T-helper 2 cell treated with Interferon-gamma antibody and Interleukin-4, amounts not matched to agents 5 μg/mL and 100 μg/mL, for 36 hours (primary cell): ENCODE measurements around the gene GNMT.
A peak's percentile ranks its signal among the peaks of the same experiment; 100 is the strongest.
"Not testable (repeated sequence)": the region's sequence is repeated elsewhere in the genome, so short reads cannot be mapped to it uniquely, and the experiment has no call there.

ENCODE experiments used
- DNase-seq: peaks from one replicate; pipeline ENCODE4 v3.0.0; 2021; ENCODE audit warnings: low spot score
- H3K27ac Mint-ChIP-seq: one replicate; pipeline ENCODE4 v1.8.0; 2021; ENCODE audit warnings: mild to moderate bottlenecking, mixed read lengths
- H3K27me3 Mint-ChIP-seq: one replicate; pipeline ENCODE4 v1.8.0; 2021; ENCODE audit warnings: low read depth, mixed read lengths
- H3K36me3 Mint-ChIP-seq: one replicate; pipeline ENCODE4 v1.8.0; 2021; ENCODE audit warnings: low read depth, mixed read lengths
- H3K4me1 Mint-ChIP-seq: one replicate; pipeline ENCODE4 v1.8.0; 2021; ENCODE audit warnings: low read depth, mixed read lengths
- H3K4me3 Mint-ChIP-seq: one replicate; pipeline ENCODE4 v1.8.0; 2022; ENCODE audit warnings: mild to moderate bottlenecking, moderate library complexity, mixed read lengths
- H3K9me3 Mint-ChIP-seq: one replicate; pipeline ENCODE4 v1.8.0; 2021; ENCODE audit warnings: mixed read lengths

GNMT gene

GRCh38 chr6:42998205-42998604, 37.7 kb downstream of the GNMT start:
- not testable (repeated sequence) for DNase-seq, H3K27me3 Mint-ChIP-seq, H3K9me3 Mint-ChIP-seq, H3K4me3 Mint-ChIP-seq, H3K27ac Mint-ChIP-seq, H3K4me1 Mint-ChIP-seq
- H3K36me3 Mint-ChIP-seq, result peaks cover 12% of the 10 kb centered on the region

- DNase-seq, result no peak
- H3K4me1 Mint-ChIP-seq, result no peaks in the 10 kb centered on the region
- peaks cover 10% of the 10 kb centered on the region for H3K36me3 Mint-ChIP-seq
- no peaks in the 10 kb centered on the region for H3K9me3 Mint-ChIP-seq
- H3K4me3 Mint-ChIP-seq, result no peak overlapping the region
- H3K27ac Mint-ChIP-seq, result no peak overlapping the region
- no peaks in the 10 kb centered on the region for H3K27me3 Mint-ChIP-seq
Observed at GRCh38 chr6:43001843-43002242, 41.3 kb downstream of the GNMT start.

- H3K9me3 Mint-ChIP-seq, result no peaks in the 10 kb centered on the region
- no peak for DNase-seq
- peaks cover 3% of the 10 kb centered on the region for H3K4me1 Mint-ChIP-seq
- H3K27ac Mint-ChIP-seq, result no peak overlapping the region
- peaks cover 23% of the 10 kb centered on the region for H3K36me3 Mint-ChIP-seq
- no peaks in the 10 kb centered on the region for H3K27me3 Mint-ChIP-seq
- H3K4me3 Mint-ChIP-seq, result no peak overlapping the region
Observed at GRCh38 chr6:43005844-43006243, 45.3 kb downstream of the GNMT start.

- no peak overlapping the region for H3K4me3 Mint-ChIP-seq
- no peak overlapping the region for H3K27ac Mint-ChIP-seq
- H3K36me3 Mint-ChIP-seq, result peaks cover 26% of the 10 kb centered on the region
- no peaks in the 10 kb centered on the region for H3K9me3 Mint-ChIP-seq
- DNase-seq, result no peak
- H3K27me3 Mint-ChIP-seq, result no peaks in the 10 kb centered on the region
- H3K4me1 Mint-ChIP-seq, result peaks cover 3% of the 10 kb centered on the region
Observed at GRCh38 chr6:43006251-43006650, 45.7 kb downstream of the GNMT start.

GRCh38 chr6:43007126-43007525, 46.6 kb downstream of the GNMT start:
- H3K4me1 Mint-ChIP-seq, result peaks cover 4% of the 10 kb centered on the region
- DNase-seq, result no peak
- no peak overlapping the region for H3K27ac Mint-ChIP-seq
- H3K4me3 Mint-ChIP-seq, result no peak overlapping the region
- H3K27me3 Mint-ChIP-seq, result no peaks in the 10 kb centered on the region
- peaks cover 31% of the 10 kb centered on the region for H3K36me3 Mint-ChIP-seq
- H3K9me3 Mint-ChIP-seq, result no peaks in the 10 kb centered on the region

- H3K36me3 Mint-ChIP-seq, result peaks cover 44% of the 10 kb centered on the region
- no peak for DNase-seq
Observed at GRCh38 chr6:43009124-43009523, 48.6 kb downstream of the GNMT start.

GRCh38 chr6:43011207-43011606, 50.7 kb downstream of the GNMT start:
- peaks cover 31% of the 10 kb centered on the region for H3K4me1 Mint-ChIP-seq
- H3K36me3 Mint-ChIP-seq, result peaks cover 46% of the 10 kb centered on the region
- H3K4me3 Mint-ChIP-seq, result peak overlapping the region; percentile 97
- no peaks in the 10 kb centered on the region for H3K27me3 Mint-ChIP-seq
- no peak overlapping the region for H3K27ac Mint-ChIP-seq
- H3K9me3 Mint-ChIP-seq, result no peaks in the 10 kb centered on the region
- DNase-seq, result no peak

More at GRCh38 chr6:43009124-43009523, 48.6 kb downstream of the GNMT start:
- Mint-ChIP-seq H3K4me1 (peaks cover 18% of the 10 kb centered on the region), H3K4me3 (no peak overlapping the region), H3K27me3 (no peaks in the 10 kb centered on the region), H3K27ac (no peak overlapping the region), H3K9me3 (no peaks in the 10 kb centered on the region)

- no peak overlapping the region for H3K27ac Mint-ChIP-seq
- H3K4me3 Mint-ChIP-seq, result peak overlapping the region; percentile 97
- no peaks in the 10 kb centered on the region for H3K27me3 Mint-ChIP-seq
- DNase-seq, result no peak
- peaks cover 34% of the 10 kb centered on the region for H3K4me1 Mint-ChIP-seq
- H3K9me3 Mint-ChIP-seq, result no peaks in the 10 kb centered on the region
- peaks cover 49% of the 10 kb centered on the region for H3K36me3 Mint-ChIP-seq
Observed at GRCh38 chr6:43012364-43012763, 51.8 kb downstream of the GNMT start.

- Mint-ChIP-seq H3K4me1 (peaks cover 34% of the 10 kb centered on the region), H3K27ac (peak overlapping the region; percentile 92), H3K36me3 (peaks cover 54% of the 10 kb centered on the region), H3K4me3 (peak overlapping the region; percentile 97), H3K9me3 (no peaks in the 10 kb centered on the region), H3K27me3 (no peaks in the 10 kb centered on the region)
- DNase-seq, result no peak
Observed at GRCh38 chr6:43013097-43013842, 52.7 kb downstream of the GNMT start.
